Measurements from ENCODE around the gene MCRIP1. TPM values are rescaled to one million over a fixed set of nuclear protein-coding genes. Genes with fewer than 3 reads are reported as not detected.

MCRIP1 gene
- total RNA-seq, 3 donors from 2014 or later (not counting 1 experiment from before 2014, with no cell fraction given) = 81.1 to 95.5 (median 84.2) TPM

GRCh38 chr17:81870131-81870980 lies 37.3 kb upstream of the MCRIP1 start:
- Histone ChIP-seq H3K27me3 (ENCODE audit: control insufficient read depth, insufficient read depth, low read length) (no peaks in the 10 kb centered on the region), H3K4me1 (ENCODE audit: control insufficient read depth, insufficient read depth, low read length) (peaks cover 54% of the 10 kb centered on the region), H3K4me3 (ENCODE audit: low read length) (peak overlapping the region; percentile 50), H3K36me3 (ENCODE audit: control insufficient read depth, insufficient read depth, low read length) (peaks cover 25% of the 10 kb centered on the region), H3K27ac (ENCODE audit: low read length) (peak overlapping the region; percentile 77), H3K9me3 (ENCODE audit: control insufficient read depth, insufficient read depth, low read length) (no peaks in the 10 kb centered on the region)
- no peak for TF ChIP-seq CTCF (IDR thresholded peaks at IDR 0.05)
- Mint-ChIP-seq H3K36me3 (no peaks in the 10 kb centered on the region), H3K4me3 (peak overlapping the region; percentile 85), H3K27ac (peak overlapping the region; percentile 87 to 88), H3K27me3 (ENCODE audit: low read depth in 2 of 2) (no peaks in the 10 kb centered on the region), H3K9me3 (no peaks in the 10 kb centered on the region), H3K4me1 (peaks cover 14 to 43% of the 10 kb centered on the region in 2 donors)
- intact Hi-C loops (cut with micrococcal nuclease) = loop anchor here (1.0 to 10.0 kb wide), 2 partner anchors 9 to 224 kb away; partner anchors contain the start of gene FASN
- ATAC-seq (peak; percentile 14 to 45 (median 43)), DNase-seq (peak; percentile 53 to 68)
- WGBS (ENCODE audit: insufficient coverage) = 1% methylated on average over 65 of the region's 65 CpGs

- Histone ChIP-seq H3K4me1 (ENCODE audit: control insufficient read depth, insufficient read depth, low read length) (peaks cover 54% of the 10 kb centered on the region), H3K27ac (ENCODE audit: low read length) (peak overlapping the region; percentile 77), H3K9me3 (ENCODE audit: control insufficient read depth, insufficient read depth, low read length) (no peaks in the 10 kb centered on the region), H3K36me3 (ENCODE audit: control insufficient read depth, insufficient read depth, low read length) (peaks cover 25% of the 10 kb centered on the region), H3K4me3 (ENCODE audit: low read length) (peak overlapping the region; percentile 50), H3K27me3 (ENCODE audit: control insufficient read depth, insufficient read depth, low read length) (no peaks in the 10 kb centered on the region)
- ATAC-seq = no peak
- H3K27me3 Mint-ChIP-seq (ENCODE audit: low read depth in 2 of 2) = no peaks in the 10 kb centered on the region
- intact Hi-C loops (cut with micrococcal nuclease) = loop anchor here (1.0 to 10.0 kb wide), 2 partner anchors 8 to 225 kb away; partner anchors contain the start of gene FASN
- peak; percentile 46 to 52 for DNase-seq
- H3K36me3 Mint-ChIP-seq = no peaks in the 10 kb centered on the region
- no peaks in the 10 kb centered on the region for H3K9me3 Mint-ChIP-seq
- peaks cover 14 to 45% of the 10 kb centered on the region in 2 donors for H3K4me1 Mint-ChIP-seq
- peak overlapping the region; percentile 87 to 88 for H3K27ac Mint-ChIP-seq
- 49% methylated on average over 52 of the region's 52 CpGs for WGBS (ENCODE audit: insufficient coverage)
- TF ChIP-seq CTCF (IDR thresholded peaks at IDR 0.05) = peak; percentile 71
- peak overlapping the region; percentile 85 for H3K4me3 Mint-ChIP-seq
These were observed 36.4 kb upstream of the MCRIP1 start for GRCh38 chr17:81869221-81870130.

GRCh38 chr17:81868674-81869220 lies 35.7 kb upstream of the MCRIP1 start:
- Mint-ChIP-seq H3K27ac (peak overlapping the region in 1 of 2 donors; percentile 87), H3K9me3 (no peaks in the 10 kb centered on the region), H3K27me3 (ENCODE audit: low read depth in 2 of 2) (no peaks in the 10 kb centered on the region), H3K4me3 (no peak overlapping the region), H3K36me3 (no peaks in the 10 kb centered on the region), H3K4me1 (peaks cover 14 to 45% of the 10 kb centered on the region in 2 donors)
- Histone ChIP-seq H3K27me3 (ENCODE audit: control insufficient read depth, insufficient read depth, low read length) (no peaks in the 10 kb centered on the region), H3K36me3 (ENCODE audit: control insufficient read depth, insufficient read depth, low read length) (peaks cover 25% of the 10 kb centered on the region), H3K4me3 (ENCODE audit: low read length) (no peak overlapping the region), H3K4me1 (ENCODE audit: control insufficient read depth, insufficient read depth, low read length) (peaks cover 54% of the 10 kb centered on the region), H3K9me3 (ENCODE audit: control insufficient read depth, insufficient read depth, low read length) (no peaks in the 10 kb centered on the region), H3K27ac (ENCODE audit: low read length) (no peak overlapping the region)
- ATAC-seq = no peak
- no peak for TF ChIP-seq CTCF (IDR thresholded peaks at IDR 0.05)
- peak in 1 of 2 donors; percentile 33 for DNase-seq
- 87% methylated on average over 30 of the region's 30 CpGs for WGBS (ENCODE audit: insufficient coverage)
- intact Hi-C loops (cut with micrococcal nuclease) = no loop called here

All from natural killer cell (primary cell).